GM21723 (cell line): ENCODE measurements around the gene CST9.

ENCODE experiments used
- ATAC-seq: cut with Tn5 transposase; IDR thresholded peaks from one replicate; pipeline ENCODE4 v1.9.1; 2021; ENCODE audit warnings: mild to moderate bottlenecking, moderate library complexity; ENCODE audit not compliant: unreplicated experiment

Gene CST9

GRCh38 chr20:23554401-23554800 is 51.3 kb downstream of the CST9 start:
- no peak for ATAC-seq
